H1 (cell line): ENCODE measurements around the gene GBGT1. TPM values are rescaled to one million over a fixed set of nuclear protein-coding genes. Genes with fewer than 3 reads are reported as not detected.

Experiments used
- EGR1 ChIP-seq: IDR thresholded peaks from 2 replicates; pipeline ENCODE4 v1.6.1; 2011; ENCODE audit warnings: low read depth, low read length, borderline replicate concordance
- GABPA ChIP-seq: IDR thresholded peaks from 2 replicates; pipeline ENCODE4 v1.6.1; 2011; ENCODE audit warnings: mild to moderate bottlenecking, low read length, moderate library complexity, borderline replicate concordance; ENCODE audit not compliant: insufficient read depth
- HDAC2 ChIP-seq, 2 experiments: fragments of 300-600 bp in 1 of 2; sonication (generic) in 1 of 2; IDR thresholded peaks; 2 replicates each; pipeline ENCODE4 v1.6.1; 2011 to 2012; ENCODE audit warnings: low read depth in 2 of 2, low read length in 2 of 2, mild to moderate bottlenecking in 2 of 2, moderate library complexity in 2 of 2, borderline replicate concordance in 1 of 2, inconsistent platforms in 1 of 2
- KDM4A ChIP-seq: IDR thresholded peaks from one replicate; pipeline ENCODE4 v1.7.1; 2012; ENCODE audit warnings: low read depth, mild to moderate bottlenecking, moderate library complexity, low read length, inconsistent platforms; ENCODE audit not compliant: severe bottlenecking
- MAFK ChIP-seq: IDR thresholded peaks from 2 replicates; pipeline ENCODE4 v1.6.1; 2012; ENCODE audit warnings: low read depth, mild to moderate bottlenecking, improper control_type of control experiment, low read length
- NANOG ChIP-seq: IDR thresholded peaks from 2 replicates; pipeline ENCODE4 v1.6.1; 2011; ENCODE audit warnings: low read length, low read depth, mild to moderate bottlenecking, inconsistent platforms; ENCODE audit not compliant: insufficient read depth, poor library complexity, severe bottlenecking
- NRF1 ChIP-seq: IDR thresholded peaks from 2 replicates; pipeline ENCODE4 v1.6.1; 2011; ENCODE audit warnings: mild to moderate bottlenecking, low read depth, low read length, improper control_type of control experiment
- PHF8 ChIP-seq: fragments of 200-600 bp; sonication (generic); conservative IDR thresholded peaks from 2 replicates; pipeline ENCODE4 v1.7.1; 2012; ENCODE audit warnings: low read depth, mild to moderate bottlenecking, inconsistent platforms, low read length, moderate library complexity
- POLR2A ChIP-seq, 2 experiments: IDR thresholded peaks; 1 replicate in 1 of 2; 2 replicates in 1 of 2; pipeline ENCODE4 v1.6.1; 2011; ENCODE audit warnings: low read depth in 2 of 2, low read length in 2 of 2, mild to moderate bottlenecking in 2 of 2; ENCODE audit errors: control extremely low read depth in 1 of 2
- polyA plus RNA-seq, 7 experiments: library from polyadenylated mRNA; depleted of rRNA in 3 of 7; stranded (reverse) in 5 of 7; unstranded in 2 of 7; fragments of >200 nt in 5 of 7; fragments of 200-250 nt in 2 of 7; gene quantifications; 1 replicate in 5 of 7; 2 replicates in 1 of 7; 4 replicates in 1 of 7; pipeline versions ENCODE4 v1.2.1 to v1.2.3, GENCODE V29; 2011 to 2013; ENCODE audit warnings: missing spikeins in 2 of 7, mixed read lengths in 2 of 7
- total RNA-seq: library from RNA; stranded (reverse); fragmentation: NEBNext Ultra II Directional; extraction: Animal tissue kit (Norgen Biotek cat#: 25700); gene quantifications from 2 replicates; pipeline ENCODE4 v1.2.1, GENCODE V29; 2021
- TF ChIP-seq, protein P1 (sequence below): fragments of 300-600 bp; sonication (generic); IDR thresholded peaks from 2 replicates; pipeline ENCODE4 v1.7.1; 2012; ENCODE audit warnings: low read length, moderate library complexity, mild to moderate bottlenecking, inconsistent platforms; ENCODE audit not compliant: insufficient replicate concordance

The GBGT1 gene
- total and polyA plus RNA-seq, 2 of the 8 experiments (the other 6 are each of a cell fraction or from before 2014, with no cell fraction given), result 7.1 to 9.7 TPM

DNA sequence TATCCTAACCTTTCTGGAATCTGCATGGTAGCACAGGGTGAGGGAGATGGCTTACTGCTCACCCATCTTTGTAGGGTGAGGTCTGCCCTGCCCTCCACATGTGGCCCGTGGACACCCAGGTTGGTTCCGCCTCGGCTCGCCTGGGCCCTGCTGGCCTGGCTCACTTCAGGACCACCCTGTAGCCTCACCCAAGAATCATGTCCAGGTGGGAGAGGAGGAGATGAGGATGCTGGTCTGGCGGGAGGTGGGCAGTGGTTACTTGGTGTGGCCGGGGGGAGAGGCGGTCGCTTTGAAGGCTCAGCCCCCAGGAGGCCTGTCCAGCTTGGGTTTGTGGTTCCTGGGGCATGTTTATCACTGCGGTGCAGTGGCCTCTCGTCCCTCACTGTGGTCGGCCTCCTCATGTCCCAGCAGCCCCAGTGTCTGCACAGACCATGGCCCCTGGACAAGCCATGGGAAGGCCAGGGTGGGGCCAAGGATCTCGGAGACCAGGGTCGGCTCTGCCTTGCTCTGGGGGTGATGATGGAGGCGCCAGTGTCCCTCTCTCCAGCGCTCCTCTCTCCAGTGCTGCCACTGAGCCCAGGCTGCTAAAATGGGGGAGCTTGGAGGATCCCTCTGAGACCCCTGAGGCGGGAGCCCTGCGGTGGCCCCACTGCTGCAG lies 40.8 kb upstream of the GBGT1 start (continued):
- TF ChIP-seq, protein P1, sequence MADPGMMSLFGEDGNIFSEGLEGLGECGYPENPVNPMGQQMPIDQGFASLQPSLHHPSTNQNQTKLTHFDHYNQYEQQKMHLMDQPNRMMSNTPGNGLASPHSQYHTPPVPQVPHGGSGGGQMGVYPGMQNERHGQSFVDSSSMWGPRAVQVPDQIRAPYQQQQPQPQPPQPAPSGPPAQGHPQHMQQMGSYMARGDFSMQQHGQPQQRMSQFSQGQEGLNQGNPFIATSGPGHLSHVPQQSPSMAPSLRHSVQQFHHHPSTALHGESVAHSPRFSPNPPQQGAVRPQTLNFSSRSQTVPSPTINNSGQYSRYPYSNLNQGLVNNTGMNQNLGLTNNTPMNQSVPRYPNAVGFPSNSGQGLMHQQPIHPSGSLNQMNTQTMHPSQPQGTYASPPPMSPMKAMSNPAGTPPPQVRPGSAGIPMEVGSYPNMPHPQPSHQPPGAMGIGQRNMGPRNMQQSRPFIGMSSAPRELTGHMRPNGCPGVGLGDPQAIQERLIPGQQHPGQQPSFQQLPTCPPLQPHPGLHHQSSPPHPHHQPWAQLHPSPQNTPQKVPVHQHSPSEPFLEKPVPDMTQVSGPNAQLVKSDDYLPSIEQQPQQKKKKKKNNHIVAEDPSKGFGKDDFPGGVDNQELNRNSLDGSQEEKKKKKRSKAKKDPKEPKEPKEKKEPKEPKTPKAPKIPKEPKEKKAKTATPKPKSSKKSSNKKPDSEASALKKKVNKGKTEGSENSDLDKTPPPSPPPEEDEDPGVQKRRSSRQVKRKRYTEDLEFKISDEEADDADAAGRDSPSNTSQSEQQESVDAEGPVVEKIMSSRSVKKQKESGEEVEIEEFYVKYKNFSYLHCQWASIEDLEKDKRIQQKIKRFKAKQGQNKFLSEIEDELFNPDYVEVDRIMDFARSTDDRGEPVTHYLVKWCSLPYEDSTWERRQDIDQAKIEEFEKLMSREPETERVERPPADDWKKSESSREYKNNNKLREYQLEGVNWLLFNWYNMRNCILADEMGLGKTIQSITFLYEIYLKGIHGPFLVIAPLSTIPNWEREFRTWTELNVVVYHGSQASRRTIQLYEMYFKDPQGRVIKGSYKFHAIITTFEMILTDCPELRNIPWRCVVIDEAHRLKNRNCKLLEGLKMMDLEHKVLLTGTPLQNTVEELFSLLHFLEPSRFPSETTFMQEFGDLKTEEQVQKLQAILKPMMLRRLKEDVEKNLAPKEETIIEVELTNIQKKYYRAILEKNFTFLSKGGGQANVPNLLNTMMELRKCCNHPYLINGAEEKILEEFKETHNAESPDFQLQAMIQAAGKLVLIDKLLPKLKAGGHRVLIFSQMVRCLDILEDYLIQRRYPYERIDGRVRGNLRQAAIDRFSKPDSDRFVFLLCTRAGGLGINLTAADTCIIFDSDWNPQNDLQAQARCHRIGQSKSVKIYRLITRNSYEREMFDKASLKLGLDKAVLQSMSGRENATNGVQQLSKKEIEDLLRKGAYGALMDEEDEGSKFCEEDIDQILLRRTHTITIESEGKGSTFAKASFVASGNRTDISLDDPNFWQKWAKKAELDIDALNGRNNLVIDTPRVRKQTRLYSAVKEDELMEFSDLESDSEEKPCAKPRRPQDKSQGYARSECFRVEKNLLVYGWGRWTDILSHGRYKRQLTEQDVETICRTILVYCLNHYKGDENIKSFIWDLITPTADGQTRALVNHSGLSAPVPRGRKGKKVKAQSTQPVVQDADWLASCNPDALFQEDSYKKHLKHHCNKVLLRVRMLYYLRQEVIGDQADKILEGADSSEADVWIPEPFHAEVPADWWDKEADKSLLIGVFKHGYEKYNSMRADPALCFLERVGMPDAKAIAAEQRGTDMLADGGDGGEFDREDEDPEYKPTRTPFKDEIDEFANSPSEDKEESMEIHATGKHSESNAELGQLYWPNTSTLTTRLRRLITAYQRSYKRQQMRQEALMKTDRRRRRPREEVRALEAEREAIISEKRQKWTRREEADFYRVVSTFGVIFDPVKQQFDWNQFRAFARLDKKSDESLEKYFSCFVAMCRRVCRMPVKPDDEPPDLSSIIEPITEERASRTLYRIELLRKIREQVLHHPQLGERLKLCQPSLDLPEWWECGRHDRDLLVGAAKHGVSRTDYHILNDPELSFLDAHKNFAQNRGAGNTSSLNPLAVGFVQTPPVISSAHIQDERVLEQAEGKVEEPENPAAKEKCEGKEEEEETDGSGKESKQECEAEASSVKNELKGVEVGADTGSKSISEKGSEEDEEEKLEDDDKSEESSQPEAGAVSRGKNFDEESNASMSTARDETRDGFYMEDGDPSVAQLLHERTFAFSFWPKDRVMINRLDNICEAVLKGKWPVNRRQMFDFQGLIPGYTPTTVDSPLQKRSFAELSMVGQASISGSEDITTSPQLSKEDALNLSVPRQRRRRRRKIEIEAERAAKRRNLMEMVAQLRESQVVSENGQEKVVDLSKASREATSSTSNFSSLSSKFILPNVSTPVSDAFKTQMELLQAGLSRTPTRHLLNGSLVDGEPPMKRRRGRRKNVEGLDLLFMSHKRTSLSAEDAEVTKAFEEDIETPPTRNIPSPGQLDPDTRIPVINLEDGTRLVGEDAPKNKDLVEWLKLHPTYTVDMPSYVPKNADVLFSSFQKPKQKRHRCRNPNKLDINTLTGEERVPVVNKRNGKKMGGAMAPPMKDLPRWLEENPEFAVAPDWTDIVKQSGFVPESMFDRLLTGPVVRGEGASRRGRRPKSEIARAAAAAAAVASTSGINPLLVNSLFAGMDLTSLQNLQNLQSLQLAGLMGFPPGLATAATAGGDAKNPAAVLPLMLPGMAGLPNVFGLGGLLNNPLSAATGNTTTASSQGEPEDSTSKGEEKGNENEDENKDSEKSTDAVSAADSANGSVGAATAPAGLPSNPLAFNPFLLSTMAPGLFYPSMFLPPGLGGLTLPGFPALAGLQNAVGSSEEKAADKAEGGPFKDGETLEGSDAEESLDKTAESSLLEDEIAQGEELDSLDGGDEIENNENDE, result no peak
- no peak for TF ChIP-seq KDM4A
- no peak for TF ChIP-seq MAFK
- no peak for TF ChIP-seq NANOG
- TF ChIP-seq NRF1, result no peak
- no peak for TF ChIP-seq EGR1
- no peak for TF ChIP-seq HDAC2 (IDR thresholded peaks at IDR 0.05; ENCODE audit: borderline replicate concordance in 1 of 2, low read depth in 2 of 2, low read length in 2 of 2)
- no peak for TF ChIP-seq GABPA
- no peak for TF ChIP-seq PHF8
- no peak for TF ChIP-seq POLR2A (IDR thresholded peaks at IDR 0.05; ENCODE audit: control extremely low read depth in 1 of 2, low read depth in 2 of 2, low read length in 2 of 2)
